HepG2 (cell line): ENCODE results near the gene GON7. TPM values are rescaled to one million over a fixed set of nuclear protein-coding genes. Genes with fewer than 3 reads are reported as not detected.

Experiments
- BCL6 ChIP-seq: IDR thresholded peaks from 2 replicates; pipeline ENCODE4 v1.6.1; 2016; ENCODE audit warnings: missing genetic modification reagents, missing compliant biosample characterization
- CCDC6 ChIP-seq: sonication (generic); formaldehyde crosslinking; IDR thresholded peaks from 2 replicates; pipeline ENCODE4 v1.8.1; 2022; ENCODE audit warnings: mild to moderate bottlenecking, missing genetic modification reagents, moderate library complexity
- ETS1 ChIP-seq: sonication (generic); formaldehyde crosslinking; IDR thresholded peaks from 2 replicates; pipeline ENCODE4 v1.4.0; 2020; ENCODE audit warnings: missing genetic modification reagents
- FOXC1 ChIP-seq: sonication (generic); formaldehyde crosslinking; IDR thresholded peaks from 2 replicates; pipeline ENCODE4 v1.8.0; 2022; ENCODE audit warnings: mild to moderate bottlenecking, missing genetic modification reagents, borderline replicate concordance
- MED8 ChIP-seq: sonication (generic); formaldehyde crosslinking; IDR thresholded peaks from 2 replicates; pipeline ENCODE4 v1.8.1; 2023; ENCODE audit warnings: mild to moderate bottlenecking, missing genetic modification reagents; ENCODE audit not compliant: insufficient replicate concordance
- MTA3 ChIP-seq: sonication (generic); formaldehyde crosslinking; IDR thresholded peaks from 2 replicates; pipeline ENCODE4 v1.4.0; 2020; ENCODE audit warnings: missing genetic modification reagents
- NFKB2 ChIP-seq: sonication (generic); formaldehyde crosslinking; IDR thresholded peaks from 2 replicates; pipeline ENCODE4 v1.4.0; 2020; ENCODE audit warnings: missing genetic modification reagents, borderline replicate concordance
- PCBP1 ChIP-seq: fragments of 200-400 bp; formaldehyde crosslinking; IDR thresholded peaks from 2 replicates; pipeline ENCODE4 v1.6.1; 2017; ENCODE audit warnings: mild to moderate bottlenecking, low read depth, low read length, borderline replicate concordance
- PHF5A ChIP-seq: IDR thresholded peaks from one replicate; pipeline ENCODE4 v1.6.1; 2018; ENCODE audit warnings: low read depth, missing genetic modification reagents; ENCODE audit not compliant: unreplicated experiment
- PHF8 ChIP-seq: sonication (generic); formaldehyde crosslinking; IDR thresholded peaks from 2 replicates; pipeline ENCODE4 v1.5.0; 2020; ENCODE audit warnings: missing genetic modification reagents
- SMAD1 ChIP-seq: sonication (generic); formaldehyde crosslinking; IDR thresholded peaks from 2 replicates; pipeline ENCODE4 v1.4.0; 2020; ENCODE audit warnings: missing genetic modification reagents, low read depth, mild to moderate bottlenecking, borderline replicate concordance
- ZBTB34 ChIP-seq: sonication (generic); formaldehyde crosslinking; IDR thresholded peaks from 2 replicates; pipeline ENCODE4 v1.8.0; 2022; ENCODE audit warnings: mild to moderate bottlenecking, missing genetic modification reagents
- ZBTB39 ChIP-seq: sonication (generic); formaldehyde crosslinking; IDR thresholded peaks from 2 replicates; pipeline ENCODE4 v1.5.0; 2020; ENCODE audit warnings: missing genetic modification reagents
- ZNF160 ChIP-seq: sonication (generic); formaldehyde crosslinking; IDR thresholded peaks from 2 replicates; pipeline ENCODE4 v1.8.0; 2022; ENCODE audit warnings: mild to moderate bottlenecking, inconsistent platforms, missing genetic modification reagents
- ZNF256 ChIP-seq: sonication (generic); formaldehyde crosslinking; conservative IDR thresholded peaks from 2 replicates; pipeline ENCODE4 v1.4.0; 2020; ENCODE audit warnings: missing genetic modification reagents
- ZNF337 ChIP-seq: sonication (generic); formaldehyde crosslinking; IDR thresholded peaks from 2 replicates; pipeline ENCODE4 v1.5.1; 2020; ENCODE audit warnings: missing genetic modification reagents, low read depth, mild to moderate bottlenecking, borderline replicate concordance
- ZNF605 ChIP-seq: sonication (generic); formaldehyde crosslinking; IDR thresholded peaks from 2 replicates; pipeline ENCODE4 v1.8.0; 2022; ENCODE audit warnings: mild to moderate bottlenecking, missing genetic modification reagents
- ZNF746 ChIP-seq: sonication (generic); formaldehyde crosslinking; IDR thresholded peaks from 2 replicates; pipeline ENCODE4 v1.8.0; 2022; ENCODE audit warnings: mild to moderate bottlenecking, missing genetic modification reagents
- ZNF768 ChIP-seq: sonication (generic); formaldehyde crosslinking; IDR thresholded peaks from 2 replicates; pipeline ENCODE4 v1.4.0; 2020; ENCODE audit warnings: missing genetic modification reagents
- ZXDC ChIP-seq: sonication (generic); formaldehyde crosslinking; IDR thresholded peaks from 2 replicates; pipeline ENCODE4 v1.5.0; 2020; ENCODE audit warnings: mild to moderate bottlenecking, missing genetic modification reagents
- polyA plus RNA-seq, 8 experiments: library from polyadenylated mRNA; depleted of rRNA in 3 of 8; stranded (reverse) in 7 of 8; unstranded in 1 of 8; fragments of >200 nt; fragmentation: Illumina TruSeq in 4 of 8; extraction: Trizol in 4 of 8; gene quantifications; 2 replicates each; pipeline versions ENCODE4 v1.2.1 to v1.2.3, GENCODE V29; 2011 to 2016; ENCODE audit warnings: low read depth in 4 of 8, missing spikeins in 1 of 8, mixed read lengths in 1 of 8; ENCODE audit not compliant: insufficient read depth in 1 of 8
- total RNA-seq, 5 experiments: library from RNA; depleted of rRNA; stranded (reverse); fragments of >200 nt; fragmentation: Illumina TruSeq; extraction: Trizol; gene quantifications; 2 replicates each; pipeline ENCODE4 v1.2.3, GENCODE V29; 2016; ENCODE audit warnings: low read depth in 1 of 5

GON7 gene
- total and polyA plus RNA-seq, 2 of the 13 experiments (the other 11 are each of a cell fraction or from before 2014, with no cell fraction given): 11.9 to 28.0 TPM

DNA sequence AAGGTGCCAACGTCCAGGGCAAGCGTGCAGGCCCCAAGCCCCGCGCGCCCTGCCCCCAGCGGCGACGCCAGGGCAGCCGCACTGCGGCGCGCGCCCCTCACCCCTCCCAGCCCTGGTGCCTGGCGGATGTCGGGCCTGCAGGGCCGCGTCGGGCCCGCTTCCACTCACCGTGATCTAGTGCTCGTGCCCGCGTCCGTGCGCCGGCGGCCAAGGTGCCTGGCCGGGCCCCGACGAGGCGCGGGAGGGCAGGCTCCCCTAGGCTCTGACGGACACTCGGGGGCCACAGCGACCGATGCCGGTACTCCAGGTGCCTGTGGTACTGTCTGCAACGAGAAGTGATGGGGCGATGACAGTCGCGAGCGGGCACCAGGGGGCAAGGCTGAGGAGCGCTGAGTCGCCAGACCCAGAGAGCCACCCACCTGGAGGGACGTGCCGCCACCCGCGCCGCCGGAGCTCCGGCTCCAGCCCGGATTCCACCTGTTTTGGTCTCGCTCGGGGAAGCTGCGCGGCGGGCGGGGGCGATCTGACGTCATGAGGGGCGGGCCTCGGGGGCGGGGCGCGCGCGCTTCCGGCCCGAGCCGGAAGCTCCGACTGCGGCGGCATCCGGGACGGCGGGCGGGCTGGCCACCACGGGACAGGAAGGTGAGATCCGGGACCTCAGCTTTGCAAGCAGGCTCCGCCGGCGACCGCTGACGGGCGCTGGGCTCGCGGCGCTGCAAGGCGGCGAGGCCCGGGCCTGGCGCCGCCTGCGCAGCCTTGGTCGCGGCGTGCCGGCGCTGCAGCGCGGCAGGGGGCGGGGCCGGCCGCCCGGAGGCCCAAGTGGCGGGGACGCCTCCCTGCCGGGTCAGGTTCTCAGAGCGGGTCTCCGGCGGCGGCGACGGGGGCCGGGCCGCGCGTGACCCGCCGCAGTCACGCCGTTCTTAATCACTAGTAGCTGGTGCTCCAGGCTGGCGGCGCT, 22.2 kb downstream of the GON7 start, which contains the start of the genes LYSET and MOAP1 (continued):
- TF ChIP-seq ZNF256 (CRISPR knock-in tag): peak; percentile 86; the same call in 1 of the 2 replicates
- peak; percentile 48 for TF ChIP-seq ZNF768 (CRISPR knock-in tag)
- TF ChIP-seq ZXDC (CRISPR knock-in tag): no peak
- no peak for TF ChIP-seq PHF5A
- TF ChIP-seq ETS1 (CRISPR knock-in tag): no peak
- no peak for TF ChIP-seq PCBP1
- TF ChIP-seq ZBTB39 (CRISPR knock-in tag): 0 out of 2 replicates have a peak, but pooled peaks have one; percentile 63
- TF ChIP-seq CCDC6 (CRISPR knock-in tag): peak; percentile 46; the same call in 1 of the 2 replicates
- peak; percentile 81 for TF ChIP-seq NFKB2 (CRISPR knock-in tag)
- no peak; the same call in 1 of the 2 replicates for TF ChIP-seq MTA3 (CRISPR knock-in tag)
- TF ChIP-seq ZNF337 (CRISPR knock-in tag): peak; percentile 79; the same call in 1 of the 2 replicates
- TF ChIP-seq MED8 (CRISPR knock-in tag): peak; percentile 3
- TF ChIP-seq ZNF605: no peak
- TF ChIP-seq FOXC1 (CRISPR knock-in tag): peak; percentile 68; the same call in 1 of the 2 replicates
- TF ChIP-seq ZNF160 (CRISPR knock-in tag): 0 out of 2 replicates have a peak, but pooled peaks have one; percentile 64
- TF ChIP-seq ZBTB34: no peak
- peak; percentile 90 for TF ChIP-seq PHF8 (CRISPR knock-in tag)
- peak; percentile 95; the same call in 1 of the 2 replicates for TF ChIP-seq SMAD1 (CRISPR knock-in tag)
- TF ChIP-seq ZNF746: no peak; the same call in 1 of the 2 replicates
- 0 out of 2 replicates have a peak, but pooled peaks have one; percentile 19 for TF ChIP-seq BCL6
